ENCODE results near the gene NSMF. TPM values are rescaled to one million over a fixed set of nuclear protein-coding genes. Genes with fewer than 3 reads are reported as not detected.

NSMF gene
- total RNA-seq, 1 donor from 2014 or later = 23.9 TPM

DNA sequence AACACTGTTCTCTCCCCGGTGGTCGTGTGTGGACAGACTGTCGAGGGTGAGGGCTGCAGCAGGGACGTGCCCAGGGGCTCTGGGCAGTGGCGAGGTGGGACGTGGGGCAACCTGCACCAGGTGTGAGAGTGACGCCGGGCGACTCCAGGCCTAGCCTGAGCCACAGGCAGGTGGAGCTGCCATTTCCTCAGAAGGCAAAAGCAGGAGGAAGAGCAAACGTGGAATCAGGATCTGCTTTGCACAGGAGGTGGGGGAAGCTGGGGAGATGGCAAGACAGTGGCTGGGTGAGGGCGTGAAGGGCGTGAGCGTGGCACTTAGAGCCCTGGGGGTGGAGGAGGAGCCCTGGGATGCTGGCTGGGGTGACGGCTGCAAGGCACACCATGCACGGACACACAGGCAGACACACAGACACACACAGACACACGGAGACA is 39.6 kb upstream of the NSMF start:
- no peak for DNase-seq
- no peaks in the 10 kb centered on the region for H3K27me3 ChIP-seq
- ATAC-seq = no peak
- intact Hi-C loops (cut with DNase I) = no loop called here
- TF ChIP-seq, protein P1, sequence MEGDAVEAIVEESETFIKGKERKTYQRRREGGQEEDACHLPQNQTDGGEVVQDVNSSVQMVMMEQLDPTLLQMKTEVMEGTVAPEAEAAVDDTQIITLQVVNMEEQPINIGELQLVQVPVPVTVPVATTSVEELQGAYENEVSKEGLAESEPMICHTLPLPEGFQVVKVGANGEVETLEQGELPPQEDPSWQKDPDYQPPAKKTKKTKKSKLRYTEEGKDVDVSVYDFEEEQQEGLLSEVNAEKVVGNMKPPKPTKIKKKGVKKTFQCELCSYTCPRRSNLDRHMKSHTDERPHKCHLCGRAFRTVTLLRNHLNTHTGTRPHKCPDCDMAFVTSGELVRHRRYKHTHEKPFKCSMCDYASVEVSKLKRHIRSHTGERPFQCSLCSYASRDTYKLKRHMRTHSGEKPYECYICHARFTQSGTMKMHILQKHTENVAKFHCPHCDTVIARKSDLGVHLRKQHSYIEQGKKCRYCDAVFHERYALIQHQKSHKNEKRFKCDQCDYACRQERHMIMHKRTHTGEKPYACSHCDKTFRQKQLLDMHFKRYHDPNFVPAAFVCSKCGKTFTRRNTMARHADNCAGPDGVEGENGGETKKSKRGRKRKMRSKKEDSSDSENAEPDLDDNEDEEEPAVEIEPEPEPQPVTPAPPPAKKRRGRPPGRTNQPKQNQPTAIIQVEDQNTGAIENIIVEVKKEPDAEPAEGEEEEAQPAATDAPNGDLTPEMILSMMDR (IDR thresholded peaks at IDR 0.05) = no peak
- H3K4me3 ChIP-seq = no peak overlapping the region
- H3K4me1 ChIP-seq = no peaks in the 10 kb centered on the region
- H3K9me3 ChIP-seq = no peaks in the 10 kb centered on the region
- H3K27ac ChIP-seq = no peak overlapping the region
- H3K36me3 ChIP-seq = no peaks in the 10 kb centered on the region

DNA sequence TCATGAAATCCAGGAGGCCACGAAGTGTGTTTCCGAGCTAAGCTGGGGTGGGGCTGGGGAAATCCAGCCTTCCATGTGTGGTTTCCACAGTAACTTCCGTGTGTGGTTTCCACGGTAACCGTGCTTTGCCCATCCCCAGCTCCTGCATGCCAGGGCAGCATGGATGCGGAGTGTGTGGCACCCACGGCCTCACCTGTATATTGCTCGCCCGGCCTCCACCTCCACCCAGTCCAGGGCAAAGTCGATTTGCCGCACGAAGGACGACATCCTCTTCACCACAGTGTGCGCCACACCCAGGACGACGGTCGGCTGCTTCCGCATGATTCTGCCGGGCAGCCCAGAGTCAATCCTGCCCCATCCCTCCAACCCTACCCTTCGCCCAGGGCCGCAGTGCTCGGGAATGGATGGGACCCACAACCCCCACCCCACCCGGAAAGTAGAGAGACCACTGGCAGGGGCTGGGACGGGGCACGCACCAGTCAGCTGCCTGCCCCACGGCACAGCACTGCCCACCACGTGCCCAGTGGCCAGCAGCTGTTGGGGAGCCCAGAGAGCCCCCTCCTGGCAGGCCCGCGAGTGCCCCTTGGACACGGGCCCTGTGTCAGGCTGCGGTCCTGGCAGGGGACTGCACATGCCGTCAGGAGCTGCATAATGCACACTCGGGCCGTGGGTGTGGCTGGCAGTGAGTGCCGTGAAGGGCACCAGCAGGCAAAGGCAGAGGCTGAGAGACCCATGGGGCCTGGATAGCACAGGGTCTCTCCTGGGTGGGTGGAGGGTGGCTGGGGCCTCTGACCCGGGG is 39.0 kb upstream of the NSMF start:
- TF ChIP-seq, protein P1 (IDR thresholded peaks at IDR 0.05) = no peak
- Histone ChIP-seq H3K27me3 (no peaks in the 10 kb centered on the region), H3K27ac (no peak overlapping the region), H3K36me3 (no peaks in the 10 kb centered on the region), H3K4me1 (no peaks in the 10 kb centered on the region), H3K9me3 (no peaks in the 10 kb centered on the region), H3K4me3 (no peak overlapping the region)
- ATAC-seq = no peak
- intact Hi-C loops (cut with DNase I) = no loop called here
- DNase-seq = no peak

DNA sequence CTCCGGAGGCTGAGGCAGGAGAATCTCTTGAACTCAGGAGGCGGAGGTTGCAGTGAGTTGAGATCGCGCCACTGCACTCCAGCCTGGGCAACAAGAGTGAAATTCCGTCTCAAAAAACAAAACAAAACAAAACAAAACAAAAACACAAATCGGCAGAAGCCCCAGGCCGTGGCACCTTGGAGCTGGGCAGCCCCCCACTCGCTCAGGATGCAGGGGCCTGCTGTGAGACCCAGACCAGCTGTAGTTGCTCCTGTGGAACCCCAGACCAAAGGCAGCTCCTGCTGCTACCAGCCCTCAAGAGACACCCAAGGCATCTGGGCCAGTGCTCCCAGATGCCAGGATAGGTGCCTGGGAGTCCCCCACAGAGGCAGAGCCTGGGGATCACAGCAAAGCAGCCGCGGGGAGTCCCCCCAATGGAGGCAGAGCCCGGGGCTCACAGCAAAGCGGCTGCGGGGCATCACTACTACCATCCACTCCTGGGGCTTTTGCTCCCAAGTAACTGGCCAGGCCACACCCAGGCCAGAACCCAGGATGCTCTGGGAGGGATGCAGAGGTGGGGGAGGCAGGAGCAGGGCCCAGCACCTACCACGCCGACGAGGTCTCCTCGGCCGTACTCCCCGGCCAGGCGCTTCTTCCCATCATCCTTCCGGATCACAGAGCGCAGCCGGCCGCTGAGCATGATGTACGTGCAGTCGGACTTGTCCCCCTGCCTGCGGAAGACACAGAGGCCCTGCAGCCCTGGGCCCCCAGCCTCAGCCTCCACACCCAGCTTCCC is 37.7 kb upstream of the NSMF start:
- H3K27ac ChIP-seq = no peak overlapping the region
- intact Hi-C loops (cut with DNase I) = no loop called here
- ATAC-seq (no peak), DNase-seq (no peak)
- H3K4me3 ChIP-seq = no peak overlapping the region
- no peaks in the 10 kb centered on the region for H3K36me3 ChIP-seq
- no peaks in the 10 kb centered on the region for H3K9me3 ChIP-seq
- TF ChIP-seq, protein P1 (IDR thresholded peaks at IDR 0.05) = no peak
- H3K27me3 ChIP-seq = no peaks in the 10 kb centered on the region
- no peaks in the 10 kb centered on the region for H3K4me1 ChIP-seq

DNA sequence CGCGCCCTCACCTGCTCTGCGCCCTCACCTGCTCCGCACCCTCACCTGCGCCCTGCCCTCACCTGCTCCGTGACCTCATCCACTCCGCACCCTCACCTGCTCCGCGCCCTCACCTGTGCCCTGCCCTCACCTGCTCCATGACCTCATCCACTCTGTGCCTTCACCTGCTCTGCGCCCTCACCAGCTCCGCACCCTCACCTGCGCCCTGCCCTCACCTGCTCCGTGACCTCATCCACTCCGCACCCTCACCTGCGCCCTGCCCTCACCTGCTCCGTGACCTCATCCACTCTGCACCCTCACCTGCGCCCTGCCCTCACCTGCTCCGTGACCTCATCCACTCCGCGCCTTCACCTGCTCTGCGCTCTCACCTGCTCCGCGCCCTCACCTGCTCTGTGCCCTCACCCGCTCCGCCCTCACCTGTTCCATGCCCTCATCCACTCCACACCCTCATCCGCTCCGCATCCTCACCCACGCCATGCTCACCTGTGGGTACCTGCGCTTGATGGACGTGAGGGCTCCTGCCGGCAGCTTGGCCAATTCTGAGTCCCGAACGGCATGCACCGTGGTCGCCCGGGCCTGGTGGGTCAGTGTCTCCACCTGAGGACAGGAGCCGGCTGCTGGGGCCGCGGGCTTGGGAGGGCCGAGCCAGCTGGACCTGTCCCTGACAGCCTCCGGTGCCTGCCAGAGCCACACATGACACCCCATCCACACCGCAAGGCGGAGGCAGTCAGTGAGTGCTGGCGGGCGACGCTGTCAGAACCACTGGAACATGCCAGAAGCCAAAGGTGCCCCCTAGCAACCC is 35.6 kb upstream of the NSMF start:
- H3K36me3 ChIP-seq = no peaks in the 10 kb centered on the region
- H3K27ac ChIP-seq = no peak overlapping the region
- TF ChIP-seq, protein P1 (IDR thresholded peaks at IDR 0.05) = no peak
- no peak for ATAC-seq
- no peaks in the 10 kb centered on the region for H3K27me3 ChIP-seq
- intact Hi-C loops (cut with DNase I) = no loop called here
- no peak overlapping the region for H3K4me3 ChIP-seq
- H3K4me1 ChIP-seq = no peaks in the 10 kb centered on the region
- DNase-seq = no peak
- H3K9me3 ChIP-seq = no peaks in the 10 kb centered on the region

DNA sequence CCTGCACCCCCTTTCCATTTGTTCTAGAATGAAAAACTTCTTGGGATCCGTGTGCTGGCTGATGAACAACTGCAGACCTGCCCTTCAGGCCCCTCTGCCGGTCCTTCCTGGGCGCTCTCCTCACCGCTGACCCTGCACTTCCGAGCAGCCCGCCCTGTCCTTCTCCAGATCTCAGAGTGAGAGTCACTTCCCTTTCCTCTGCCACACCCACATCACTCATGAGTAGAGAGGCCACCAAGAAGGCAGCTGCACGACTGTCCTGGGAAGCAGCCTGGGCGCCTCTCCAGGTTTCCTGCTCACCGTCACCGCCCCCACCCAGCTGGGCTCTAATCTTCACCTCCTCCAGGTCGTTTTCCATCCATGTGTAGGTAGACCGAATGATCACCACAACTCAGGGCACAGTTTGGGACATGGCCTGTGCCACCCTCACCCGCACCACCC is 35.0 kb upstream of the NSMF start:
- Histone ChIP-seq H3K4me3 (no peak overlapping the region), H3K4me1 (no peaks in the 10 kb centered on the region), H3K27ac (no peak overlapping the region), H3K36me3 (no peaks in the 10 kb centered on the region), H3K27me3 (no peaks in the 10 kb centered on the region), H3K9me3 (no peaks in the 10 kb centered on the region)
- DNase-seq = no peak
- peak; percentile 73 for ATAC-seq
- TF ChIP-seq, protein P1 (IDR thresholded peaks at IDR 0.05) = no peak
- intact Hi-C loops (cut with DNase I) = no loop called here

All from upper lobe of right lung (tissue), 1 donor.